Stimulated activated CD8-positive, alpha-beta memory T cell treated with anti-CD3 and anti-CD28 coated beads, Interleukin-7, amount 100 ng/mL, for 4 hours (primary cell): ENCODE data around the gene ATP11A.

Experiments
- DNase-seq, 2 donors: peaks; one replicate each; pipeline ENCODE4 v3.0.0-alpha.2; 2020; ENCODE audit warnings: low read depth in 2 of 2

The ATP11A gene

DNA sequence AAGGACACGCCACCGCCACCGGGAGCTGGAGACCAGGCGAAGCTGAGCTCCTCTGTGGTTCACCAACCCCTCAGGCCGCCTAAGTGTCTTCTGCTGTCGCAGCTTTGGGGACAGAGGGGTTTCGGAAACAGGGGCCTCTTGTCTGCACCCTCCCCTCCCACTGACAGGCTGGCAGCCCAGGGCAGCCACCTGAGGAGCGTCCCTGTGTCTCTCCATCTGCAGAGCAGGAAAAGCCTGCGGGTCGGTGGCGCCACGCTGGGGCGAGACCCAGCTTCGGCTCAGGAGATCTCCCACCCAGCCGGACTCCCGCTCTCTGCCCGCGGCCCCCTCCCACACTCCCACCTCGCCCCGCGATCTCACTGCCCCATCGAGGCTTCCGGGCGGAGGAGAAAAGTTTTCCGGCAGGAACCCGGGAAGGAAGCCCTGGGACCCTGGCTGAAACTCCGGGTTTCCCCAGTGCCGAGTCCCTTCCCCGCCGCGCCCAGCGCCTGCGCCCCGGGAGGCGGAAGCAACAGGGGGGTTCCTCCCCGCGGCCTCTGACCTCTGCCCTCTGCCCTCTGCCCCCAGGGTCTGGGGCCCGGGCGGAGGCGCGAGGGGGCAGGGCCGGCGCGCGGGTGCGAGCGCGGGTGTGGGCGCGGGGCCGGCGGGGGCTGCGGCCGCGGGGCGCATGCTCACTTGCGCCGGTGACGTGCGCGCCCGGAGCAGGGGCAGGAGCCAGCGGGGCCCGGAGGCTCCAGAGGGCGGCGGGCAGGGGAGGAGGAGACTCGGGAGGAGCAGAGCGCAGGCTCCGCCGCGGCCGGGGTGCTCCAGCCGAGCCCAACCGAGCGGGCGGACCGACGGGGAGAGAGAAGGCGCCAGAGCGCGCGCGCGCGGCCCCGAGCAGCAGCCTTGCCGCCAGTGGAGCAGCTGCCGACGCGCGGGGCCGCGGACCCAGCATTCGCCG lies at the start of gene ATP11A:
ATP11A (plus strand) TSS at position 736 of the 943 bp plus-strand sequence. CDS start 379 bp downstream, outside the sequence.
- DNase-seq = peak; percentile 51 to 77

DNA sequence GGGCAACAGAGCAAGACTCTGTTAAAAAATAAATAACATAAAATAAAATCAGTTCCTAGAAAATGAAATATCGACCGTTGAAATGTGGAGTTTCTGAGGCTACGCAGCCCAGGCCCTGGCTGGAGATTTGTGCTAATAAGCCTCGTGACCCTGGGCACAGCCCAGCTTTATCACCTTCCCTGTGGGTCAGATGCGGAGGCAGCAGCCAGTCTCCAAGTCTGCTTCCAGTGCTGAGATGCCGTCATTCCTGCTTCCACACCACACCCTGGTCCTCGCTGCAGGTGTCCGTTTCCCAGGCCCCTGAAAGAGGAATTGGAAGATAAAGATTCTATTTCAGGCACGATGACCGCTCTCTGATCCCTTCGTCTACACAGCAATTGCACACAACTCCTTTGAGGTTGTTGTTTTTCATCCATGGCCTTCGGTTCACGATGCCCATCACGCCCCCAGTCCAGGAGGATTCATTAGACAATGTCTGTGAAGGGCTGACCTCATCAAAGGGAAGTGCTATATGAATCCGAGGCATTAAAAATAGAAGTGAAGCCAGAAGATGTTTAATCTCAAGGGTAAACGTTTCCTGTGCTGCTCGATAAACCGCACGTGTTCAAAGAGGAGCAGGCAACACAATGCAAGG lies 48.3 kb upstream of the ATP11A start:
- no peak for DNase-seq

DNA sequence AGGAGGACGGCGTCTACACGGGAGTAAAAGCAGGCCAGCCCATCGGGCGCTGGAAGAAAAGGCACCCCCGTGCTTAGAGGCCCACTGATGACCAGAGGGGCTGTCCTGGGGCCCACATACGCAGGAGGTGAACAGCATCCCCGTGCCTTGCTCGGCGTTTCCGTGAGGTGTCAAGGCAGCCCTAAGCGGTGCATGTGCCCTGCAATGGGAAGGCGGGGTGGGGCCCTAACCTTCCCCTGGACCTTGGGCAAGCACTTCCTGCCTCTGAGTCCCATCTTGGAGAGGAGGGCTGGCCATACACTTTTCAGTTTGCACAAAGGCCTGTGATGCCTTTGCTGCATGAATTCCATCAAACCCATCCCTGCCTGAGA lies 47.8 kb upstream of the ATP11A start:
- no peak for DNase-seq

GRCh38 chr13:112643759-112644459 lies 45.9 kb upstream of the ATP11A start:
- no peak for DNase-seq

- no peak for DNase-seq
Measured at GRCh38 chr13:112645327-112645914, 44.4 kb upstream of the ATP11A start.

DNA sequence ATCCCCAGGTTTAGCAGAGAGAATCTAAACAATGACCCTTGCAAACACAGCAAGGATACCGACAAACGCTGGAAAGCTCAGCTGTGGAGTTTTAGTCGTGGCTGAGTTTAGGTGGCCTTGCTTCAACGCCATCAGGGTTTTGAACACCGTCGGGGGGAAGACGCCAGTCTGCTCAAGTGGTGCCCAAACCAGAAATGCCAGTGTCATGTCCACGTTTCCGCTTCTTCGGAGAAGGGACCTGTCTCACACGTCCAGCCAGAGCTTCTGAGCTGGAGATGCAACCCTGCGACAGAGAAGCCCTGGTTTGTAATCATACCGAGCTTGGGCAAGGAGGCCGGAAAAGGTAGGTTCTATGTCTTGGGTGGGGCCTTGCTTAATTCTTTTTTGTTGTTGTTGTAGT lies 42.6 kb upstream of the ATP11A start:
- no peak for DNase-seq

DNA sequence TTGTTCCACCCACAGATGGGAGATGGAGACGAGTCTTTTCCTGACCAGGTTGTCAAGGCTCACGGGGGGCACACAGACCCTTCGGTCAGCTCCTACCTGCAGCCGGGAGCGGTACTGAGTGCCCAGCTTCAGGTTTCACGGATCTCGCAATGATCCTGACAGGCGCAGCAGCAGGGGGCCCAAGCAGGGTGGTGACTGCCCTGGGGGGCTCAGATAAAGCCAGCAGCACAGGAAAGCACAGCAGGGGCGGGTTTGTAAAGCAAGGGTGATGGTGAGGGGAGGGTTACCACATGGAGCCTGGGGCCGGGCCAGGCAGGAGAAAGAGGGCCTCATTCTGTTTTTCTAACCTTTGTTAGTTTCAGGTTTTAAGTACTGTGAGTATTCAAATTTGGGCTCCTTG lies 41.7 kb upstream of the ATP11A start:
- no peak for DNase-seq

DNA sequence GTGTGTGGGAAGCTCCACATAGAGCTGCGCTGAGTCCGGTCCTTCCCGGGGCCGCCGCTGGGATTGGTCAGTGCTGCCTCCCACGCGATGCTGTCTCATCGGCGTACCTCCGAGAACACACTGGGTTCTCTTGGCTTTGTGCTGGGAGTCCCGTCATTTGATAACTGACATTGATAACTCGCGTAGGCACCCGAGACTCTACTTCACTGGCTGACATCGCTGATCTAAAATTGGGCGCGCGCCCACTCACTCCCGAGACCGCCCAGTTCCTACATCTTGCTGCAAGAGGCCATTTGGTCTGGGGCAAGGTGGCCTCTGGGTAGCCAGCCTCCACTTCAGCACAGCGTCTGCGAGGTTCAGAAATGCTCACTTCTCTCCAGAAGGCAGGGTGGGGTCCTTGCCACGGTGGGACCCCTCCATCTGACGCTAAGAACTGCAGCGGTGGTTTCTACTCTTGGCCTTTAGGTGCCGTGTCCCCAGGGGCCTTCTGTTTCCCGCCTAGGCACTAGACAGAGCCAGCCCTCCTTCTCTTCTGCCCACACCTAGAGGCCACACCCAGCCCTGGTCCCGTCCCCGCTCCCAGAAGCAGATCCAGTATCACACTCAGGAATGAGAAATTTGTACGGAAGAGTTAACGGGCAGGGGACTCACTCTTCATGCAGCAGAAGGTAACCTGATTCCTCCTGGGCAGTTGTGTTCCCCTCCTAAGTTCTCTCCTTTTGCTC lies 40.7 kb upstream of the ATP11A start:
- no peak for DNase-seq

GRCh38 chr13:112651311-112651710 lies 38.5 kb upstream of the ATP11A start:
- no peak for DNase-seq

DNA sequence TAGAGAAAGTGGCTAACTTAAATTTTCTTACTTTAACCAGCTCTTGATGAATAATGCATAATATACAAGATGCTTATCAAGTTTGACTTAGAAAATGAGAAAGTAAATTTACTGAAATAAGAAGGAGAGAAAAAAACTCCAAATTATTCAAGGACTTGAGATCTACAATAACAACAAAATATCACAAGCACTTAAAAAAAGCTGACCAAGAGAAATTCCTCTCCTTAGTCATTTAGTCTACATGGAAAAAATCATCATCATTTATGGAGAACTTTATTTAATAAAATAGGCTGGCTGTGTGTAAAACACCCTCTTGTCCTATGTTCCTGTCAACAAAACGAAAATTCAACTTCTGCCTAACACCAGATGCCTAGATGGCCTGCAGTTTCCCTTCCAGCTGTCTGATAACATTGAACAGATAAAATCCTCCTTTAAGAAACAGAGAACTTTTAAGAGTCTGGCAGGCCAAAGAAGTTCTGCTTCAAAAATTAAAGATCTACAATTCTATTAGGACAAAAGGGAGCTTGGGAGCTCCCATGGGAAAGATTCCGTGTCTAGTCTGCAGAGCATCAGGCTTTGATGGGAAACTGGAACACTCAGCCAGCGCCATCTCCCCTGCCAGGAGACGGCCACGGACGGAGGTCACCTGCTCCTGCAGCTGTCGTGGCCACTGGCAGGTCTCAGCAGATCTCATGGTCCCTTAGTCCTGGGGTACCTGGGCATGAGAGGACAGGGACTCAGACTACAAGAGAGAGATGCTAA lies 37.9 kb upstream of the ATP11A start:
- no peak for DNase-seq

DNA sequence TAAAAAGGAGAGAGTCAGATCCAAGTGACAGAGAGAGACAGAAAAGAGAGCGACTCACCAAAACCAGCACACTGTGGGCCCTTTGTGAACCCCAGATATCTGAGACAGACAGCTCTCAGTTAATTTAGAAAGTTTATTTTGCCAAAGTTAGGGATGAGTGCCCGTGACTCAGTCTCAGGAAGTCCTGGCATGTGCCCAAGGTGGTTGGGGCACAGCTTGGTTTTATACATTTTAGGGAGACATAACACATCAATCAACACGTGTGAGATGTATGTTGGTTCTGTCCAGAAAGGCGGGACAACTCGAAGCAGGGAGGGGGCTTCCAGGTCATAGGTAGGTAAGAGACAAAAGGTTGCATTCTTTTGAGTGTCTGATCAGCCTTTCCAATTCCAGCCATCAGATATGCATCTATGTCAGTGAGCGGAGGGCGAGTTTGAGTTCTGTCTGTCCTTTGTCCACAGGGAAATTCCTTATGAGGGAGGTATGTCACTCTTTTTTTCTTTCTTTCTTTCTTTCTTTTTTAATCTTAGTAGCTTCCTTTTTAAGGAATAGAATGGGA lies 37.2 kb upstream of the ATP11A start:
- DNase-seq = no peak

GRCh38 chr13:112653071-112653470 lies 36.8 kb upstream of the ATP11A start:
- DNase-seq = no peak

GRCh38 chr13:112655913-112656312 lies 33.9 kb upstream of the ATP11A start:
- DNase-seq = no peak

GRCh38 chr13:112657850-112658445 lies 31.9 kb upstream of the ATP11A start:
- DNase-seq = no peak

GRCh38 chr13:112658808-112659207 lies 31.0 kb upstream of the ATP11A start:
- DNase-seq = no peak

- no peak for DNase-seq
Measured at GRCh38 chr13:112661291-112661690, 28.5 kb upstream of the ATP11A start.

DNA sequence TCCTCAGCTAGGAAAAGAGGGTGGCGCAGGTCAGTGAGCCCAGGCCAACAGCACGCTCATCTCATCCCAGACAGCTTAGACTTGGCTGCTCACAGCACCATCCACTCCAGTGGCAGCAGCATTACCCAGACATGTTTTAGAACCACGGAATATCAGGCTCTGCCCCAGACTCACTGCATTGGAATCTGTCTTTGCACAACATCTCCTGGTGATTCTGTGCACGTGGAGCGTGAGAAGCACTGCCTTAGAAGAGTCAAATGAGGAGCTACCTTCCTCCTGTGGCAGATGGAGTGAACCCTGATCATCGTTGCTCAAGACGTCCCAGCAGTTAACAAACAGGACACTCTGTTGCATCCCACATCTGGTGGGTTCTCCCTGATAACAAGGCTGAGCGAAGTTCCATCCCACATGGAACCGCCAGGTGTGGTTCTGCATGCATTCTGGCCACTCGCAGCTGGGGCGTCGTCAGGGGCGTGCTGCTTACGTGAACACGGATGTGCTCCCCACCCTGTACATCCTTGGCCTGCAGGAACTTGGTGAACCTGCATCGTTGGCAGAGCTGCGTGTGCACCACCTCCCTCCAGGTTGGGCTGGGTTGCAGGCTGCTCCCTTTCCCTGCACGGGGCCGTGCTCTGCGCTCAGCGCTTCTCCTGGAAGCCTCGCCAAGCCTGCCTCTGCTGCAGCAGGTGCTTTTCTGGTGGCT lies 25.2 kb upstream of the ATP11A start:
- DNase-seq = no peak

GRCh38 chr13:112668924-112669323 lies 20.9 kb upstream of the ATP11A start:
- DNase-seq = no peak

DNA sequence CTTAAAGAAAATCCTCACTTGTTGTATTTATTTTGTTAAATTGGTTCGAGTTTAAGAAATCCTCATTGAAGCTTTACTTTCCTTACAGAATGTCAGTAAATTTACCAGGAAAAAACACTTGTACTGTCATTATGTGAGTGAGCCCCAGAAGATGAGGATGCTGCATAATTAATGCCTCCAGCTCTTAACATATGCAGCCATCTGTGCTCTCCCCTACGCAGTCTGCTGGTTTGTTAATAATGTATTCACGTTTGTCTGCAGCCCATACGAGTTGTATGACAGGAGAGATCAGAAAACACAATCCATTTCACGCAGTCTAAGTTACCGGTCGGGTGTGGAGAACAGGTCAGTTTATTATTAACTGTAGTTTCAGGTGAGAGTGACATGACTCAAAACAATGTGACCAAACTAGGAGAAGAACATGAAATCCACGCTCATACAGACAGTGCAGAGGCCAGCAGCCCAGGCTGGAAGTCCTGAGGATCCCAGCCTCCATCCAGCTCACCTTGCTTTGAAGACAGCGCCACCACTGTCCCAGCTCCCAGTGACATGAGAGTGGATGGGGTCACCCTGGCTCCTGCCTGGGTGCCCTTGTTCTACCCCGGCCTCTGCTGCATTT lies 19.8 kb upstream of the ATP11A start:
- DNase-seq = no peak
